Upper lobe of left lung (tissue), 4 donors: ENCODE measurements around the gene MYOG.

Experiments
- CTCF ChIP-seq, 6 experiments: fragments of 450-650 bp in 4 of 6; fragments of 200-600 bp in 2 of 6; sonication (generic) in 2 of 6; IDR thresholded peaks; one replicate each; pipeline ENCODE4 v1.5.1; 2016 to 2019; ENCODE audit warnings: antibody characterized with exemption in 6 of 6
- POLR2A ChIP-seq, 4 donors: fragments of 450-650 bp; IDR thresholded peaks; one replicate each; pipeline ENCODE4 v1.5.1; 2016 to 2017; ENCODE audit warnings: antibody characterized with exemption in 4 of 4, mild to moderate bottlenecking in 2 of 4

GRCh38 chr1:203041351-203041932 lies 44.4 kb downstream of the MYOG start:
- TF ChIP-seq CTCF (IDR thresholded peaks at IDR 0.05) (no peak), POLR2A (IDR thresholded peaks at IDR 0.05) (no peak)
